Uterus (tissue), 2 donors: ENCODE data around the gene CEACAM8.

ENCODE experiments used
- POLR2A ChIP-seq, 2 donors: fragments of 450-650 bp; IDR thresholded peaks; one replicate each; pipeline ENCODE4 v1.6.1; 2016; ENCODE audit warnings: antibody characterized with exemption in 2 of 2, mild to moderate bottlenecking in 1 of 2, moderate library complexity in 1 of 2
- TF ChIP-seq, protein P1 (sequence below), 4 experiments: fragments of 200-600 bp in 2 of 4; fragments of 450-650 bp in 2 of 4; sonication (generic) in 2 of 4; IDR thresholded peaks; one replicate each; pipeline ENCODE4 v1.5.1; 2016 to 2019; ENCODE audit warnings: antibody characterized with exemption in 4 of 4, mild to moderate bottlenecking in 2 of 4, moderate library complexity in 1 of 4

DNA sequence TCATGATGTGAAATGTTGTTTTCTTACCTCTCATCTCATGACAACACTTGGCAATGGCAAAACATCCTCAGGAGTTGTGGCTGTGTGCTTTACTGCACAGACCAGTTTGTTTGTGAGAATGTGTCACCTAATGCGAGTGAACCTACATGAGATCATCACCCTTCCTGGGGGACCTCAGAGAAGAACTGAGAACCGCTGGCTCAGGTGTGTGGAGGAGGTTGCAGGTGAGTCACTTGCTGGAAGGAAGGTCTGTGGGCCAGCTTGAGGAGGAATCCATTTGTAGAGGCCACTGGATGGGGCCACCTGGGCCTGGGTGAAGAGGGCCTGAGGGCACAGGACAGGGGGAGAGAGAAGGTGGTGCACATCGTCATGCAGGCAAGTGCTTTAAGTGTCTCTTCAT, 63.4 kb downstream of the CEACAM8 start:
- TF ChIP-seq, protein P1, sequence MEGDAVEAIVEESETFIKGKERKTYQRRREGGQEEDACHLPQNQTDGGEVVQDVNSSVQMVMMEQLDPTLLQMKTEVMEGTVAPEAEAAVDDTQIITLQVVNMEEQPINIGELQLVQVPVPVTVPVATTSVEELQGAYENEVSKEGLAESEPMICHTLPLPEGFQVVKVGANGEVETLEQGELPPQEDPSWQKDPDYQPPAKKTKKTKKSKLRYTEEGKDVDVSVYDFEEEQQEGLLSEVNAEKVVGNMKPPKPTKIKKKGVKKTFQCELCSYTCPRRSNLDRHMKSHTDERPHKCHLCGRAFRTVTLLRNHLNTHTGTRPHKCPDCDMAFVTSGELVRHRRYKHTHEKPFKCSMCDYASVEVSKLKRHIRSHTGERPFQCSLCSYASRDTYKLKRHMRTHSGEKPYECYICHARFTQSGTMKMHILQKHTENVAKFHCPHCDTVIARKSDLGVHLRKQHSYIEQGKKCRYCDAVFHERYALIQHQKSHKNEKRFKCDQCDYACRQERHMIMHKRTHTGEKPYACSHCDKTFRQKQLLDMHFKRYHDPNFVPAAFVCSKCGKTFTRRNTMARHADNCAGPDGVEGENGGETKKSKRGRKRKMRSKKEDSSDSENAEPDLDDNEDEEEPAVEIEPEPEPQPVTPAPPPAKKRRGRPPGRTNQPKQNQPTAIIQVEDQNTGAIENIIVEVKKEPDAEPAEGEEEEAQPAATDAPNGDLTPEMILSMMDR (IDR thresholded peaks at IDR 0.05) = no peak
- no peak for TF ChIP-seq POLR2A (IDR thresholded peaks at IDR 0.05)
